WTC11 (cell line): ENCODE results near the gene PEAR1. TPM values are rescaled to one million over a fixed set of nuclear protein-coding genes. Genes with fewer than 3 reads are reported as not detected.

Source experiments
- ATAC-seq: fragments of 200-7000 bp; cut with Tn5 transposase; 2 replicates; pipeline ENCODE4 v1.10.0; 2021; ENCODE audit warnings: mild to moderate bottlenecking, moderate library complexity
- CTCF ChIA-PET: fragments of 300-600 bp; sonication (Branson Sonifier 250); formaldehyde crosslinking; loops from one replicate; lab custom pipeline; 2021; ENCODE audit warnings: antibody characterized with exemption; lab: Charles Lee
- POLR2A ChIA-PET: fragments of 350-600 bp; sonication (Branson Sonifier 250); formaldehyde crosslinking; loops from one replicate; lab custom pipeline; 2021; ENCODE audit warnings: antibody characterized with exemption; lab: Charles Lee
- DNase-seq: peaks from one replicate; pipeline ENCODE4 v3.0.0; 2021; ENCODE audit warnings: low spot score
- H3K27ac Mint-ChIP-seq: 2 replicates; pipeline ENCODE4 v1.8.0; 2021; ENCODE audit warnings: mixed read lengths
- H3K27me3 Mint-ChIP-seq: 2 replicates; pipeline ENCODE4 v1.8.0; 2021; ENCODE audit warnings: low read depth, mild to moderate bottlenecking, moderate library complexity, mixed read lengths
- H3K36me3 Mint-ChIP-seq: 2 replicates; pipeline ENCODE4 v1.8.0; 2021; ENCODE audit warnings: mixed read lengths
- H3K4me1 Mint-ChIP-seq: 2 replicates; pipeline ENCODE4 v1.8.0; 2022; ENCODE audit warnings: mixed read lengths
- H3K4me3 Mint-ChIP-seq: 2 replicates; pipeline ENCODE4 v1.8.0; 2021; ENCODE audit warnings: mild to moderate bottlenecking, moderate library complexity, mixed read lengths
- H3K9me3 Mint-ChIP-seq: 2 replicates; pipeline ENCODE4 v1.8.0; 2021; ENCODE audit warnings: mixed read lengths
- ATF1 ChIP-seq: sonication (generic); formaldehyde crosslinking; IDR thresholded peaks from 2 replicates; pipeline ENCODE4 v1.8.1; 2023; ENCODE audit warnings: mild to moderate bottlenecking, moderate library complexity, missing genetic modification reagents
- CBFB ChIP-seq: sonication (generic); formaldehyde crosslinking; IDR thresholded peaks from 2 replicates; pipeline ENCODE4 v1.8.1; 2022; ENCODE audit warnings: mild to moderate bottlenecking, low read depth, missing genetic modification reagents
- CREM ChIP-seq: sonication (generic); formaldehyde crosslinking; IDR thresholded peaks from 2 replicates; pipeline ENCODE4 v1.8.1; 2022; ENCODE audit warnings: mild to moderate bottlenecking, missing genetic modification reagents, moderate library complexity
- E2F1 ChIP-seq: sonication (generic); formaldehyde crosslinking; IDR thresholded peaks from 2 replicates; pipeline ENCODE4 v1.8.0; 2022; ENCODE audit warnings: mild to moderate bottlenecking, missing genetic modification reagents
- ELF4 ChIP-seq: sonication (generic); formaldehyde crosslinking; IDR thresholded peaks from 2 replicates; pipeline ENCODE4 v1.8.1; 2022; ENCODE audit warnings: low read depth, mild to moderate bottlenecking, moderate library complexity, missing genetic modification reagents
- ESRRA ChIP-seq: sonication (generic); formaldehyde crosslinking; IDR thresholded peaks from 2 replicates; pipeline ENCODE4 v1.8.1; 2022; ENCODE audit warnings: mild to moderate bottlenecking, missing genetic modification reagents, borderline replicate concordance
- JAZF1 ChIP-seq: fragments of 250-450 bp; sonication (Bioruptor Pico); IDR thresholded peaks from 2 replicates; pipeline ENCODE4 v1.9.0; 2021; ENCODE audit warnings: moderate library complexity, mild to moderate bottlenecking, inconsistent platforms
- NFATC4 ChIP-seq: fragments of 250-450 bp; sonication (Bioruptor Pico); IDR thresholded peaks from 2 replicates; pipeline ENCODE4 v1.9.0; 2021; ENCODE audit warnings: mild to moderate bottlenecking
- NFE2L1 ChIP-seq: sonication (generic); formaldehyde crosslinking; IDR thresholded peaks from 2 replicates; pipeline ENCODE4 v1.8.1; 2023; ENCODE audit warnings: missing genetic modification reagents
- NR2C2 ChIP-seq: sonication (generic); formaldehyde crosslinking; IDR thresholded peaks from 2 replicates; pipeline ENCODE4 v1.8.0; 2022; ENCODE audit warnings: mild to moderate bottlenecking, missing genetic modification reagents
- SMAD4 ChIP-seq: sonication (generic); formaldehyde crosslinking; IDR thresholded peaks from 2 replicates; pipeline ENCODE4 v1.8.0; 2022; ENCODE audit warnings: mild to moderate bottlenecking, missing genetic modification reagents
- ZNF263 ChIP-seq: sonication (generic); formaldehyde crosslinking; IDR thresholded peaks from 2 replicates; pipeline ENCODE4 v1.8.1; 2022; ENCODE audit warnings: low read depth, mild to moderate bottlenecking, moderate library complexity, missing genetic modification reagents
- ZNF512 ChIP-seq: sonication (generic); formaldehyde crosslinking; IDR thresholded peaks from 2 replicates; pipeline ENCODE4 v1.8.1; 2022; ENCODE audit warnings: missing genetic modification reagents, borderline replicate concordance
- total RNA-seq: library from RNA; stranded (reverse); gene quantifications from 3 replicates; pipeline ENCODE4 v1.2.3, GENCODE V29; 2021
- TF ChIP-seq, protein P1 (sequence below): sonication (generic); formaldehyde crosslinking; IDR thresholded peaks from 2 replicates; pipeline ENCODE4 v1.8.1; 2023; ENCODE audit warnings: mild to moderate bottlenecking, missing genetic modification reagents
- TF ChIP-seq, protein P2 (sequence below): sonication (generic); formaldehyde crosslinking; IDR thresholded peaks from 2 replicates; pipeline ENCODE4 v1.8.1; 2023; ENCODE audit warnings: mild to moderate bottlenecking, missing genetic modification reagents, moderate library complexity
- TF ChIP-seq, protein P3 (sequence below): fragments of 250-450 bp; sonication (Bioruptor Pico); IDR thresholded peaks from 2 replicates; pipeline ENCODE4 v1.9.0; 2021; ENCODE audit warnings: mild to moderate bottlenecking
- TF ChIP-seq, protein P4 (sequence below): sonication (generic); formaldehyde crosslinking; IDR thresholded peaks from 2 replicates; pipeline ENCODE4 v1.8.0; 2023; ENCODE audit warnings: missing genetic modification reagents
- TF ChIP-seq, protein P5 (sequence below): sonication (generic); formaldehyde crosslinking; conservative IDR thresholded peaks from 2 replicates; pipeline ENCODE4 v1.8.1; 2022; ENCODE audit warnings: mild to moderate bottlenecking, missing genetic modification reagents

PEAR1 gene
- total RNA-seq, 1 experiment from 2014 or later: 1.6 TPM

GRCh38 chr1:156854634-156855033 is 38.9 kb upstream of the PEAR1 start:
- ATAC-seq: no peak
- Mint-ChIP-seq H3K27ac (no peak overlapping the region), H3K4me1 (peaks cover 4% of the 10 kb centered on the region), H3K9me3 (no peaks in the 10 kb centered on the region), H3K4me3 (no peak overlapping the region), H3K27me3 (peaks cover 89% of the 10 kb centered on the region), H3K36me3 (no peaks in the 10 kb centered on the region)
- DNase-seq: no peak
- CTCF ChIA-PET: interaction anchor here (1.2 kb wide), 1 partner anchor 22 kb away, joined by 3 read pairs; no protein-coding TSS in a partner anchor
- TF ChIP-seq, protein P1, sequence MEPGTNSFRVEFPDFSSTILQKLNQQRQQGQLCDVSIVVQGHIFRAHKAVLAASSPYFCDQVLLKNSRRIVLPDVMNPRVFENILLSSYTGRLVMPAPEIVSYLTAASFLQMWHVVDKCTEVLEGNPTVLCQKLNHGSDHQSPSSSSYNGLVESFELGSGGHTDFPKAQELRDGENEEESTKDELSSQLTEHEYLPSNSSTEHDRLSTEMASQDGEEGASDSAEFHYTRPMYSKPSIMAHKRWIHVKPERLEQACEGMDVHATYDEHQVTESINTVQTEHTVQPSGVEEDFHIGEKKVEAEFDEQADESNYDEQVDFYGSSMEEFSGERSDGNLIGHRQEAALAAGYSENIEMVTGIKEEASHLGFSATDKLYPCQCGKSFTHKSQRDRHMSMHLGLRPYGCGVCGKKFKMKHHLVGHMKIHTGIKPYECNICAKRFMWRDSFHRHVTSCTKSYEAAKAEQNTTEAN: no peak
- TF ChIP-seq ELF4 (CRISPR knock-in tag): no peak
- POLR2A ChIA-PET: no interaction called here

- POLR2A ChIA-PET: no interaction called here
- H3K4me1 Mint-ChIP-seq: peaks cover 7% of the 10 kb centered on the region
- TF ChIP-seq ZNF512 (CRISPR knock-in tag): no peak
- TF ChIP-seq SMAD4 (CRISPR knock-in tag): no peak
- TF ChIP-seq CREM: no peak
- no peak for TF ChIP-seq JAZF1 (CRISPR knock-in tag)
- TF ChIP-seq E2F1 (CRISPR knock-in tag): no peak
- no peak for TF ChIP-seq NFATC4
- TF ChIP-seq, protein P2, sequence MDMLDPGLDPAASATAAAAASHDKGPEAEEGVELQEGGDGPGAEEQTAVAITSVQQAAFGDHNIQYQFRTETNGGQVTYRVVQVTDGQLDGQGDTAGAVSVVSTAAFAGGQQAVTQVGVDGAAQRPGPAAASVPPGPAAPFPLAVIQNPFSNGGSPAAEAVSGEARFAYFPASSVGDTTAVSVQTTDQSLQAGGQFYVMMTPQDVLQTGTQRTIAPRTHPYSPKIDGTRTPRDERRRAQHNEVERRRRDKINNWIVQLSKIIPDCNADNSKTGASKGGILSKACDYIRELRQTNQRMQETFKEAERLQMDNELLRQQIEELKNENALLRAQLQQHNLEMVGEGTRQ (CRISPR knock-in tag): no peak
- TF ChIP-seq CBFB (CRISPR knock-in tag): no peak
- TF ChIP-seq NR2C2: no peak
- TF ChIP-seq, all 79 proteins: peak for 0
- Mint-ChIP-seq H3K4me3 (no peak overlapping the region), H3K27me3 (peaks cover 87% of the 10 kb centered on the region), H3K9me3 (no peaks in the 10 kb centered on the region), H3K27ac (no peak overlapping the region), H3K36me3 (no peaks in the 10 kb centered on the region)
- ATAC-seq (no peak), DNase-seq (no peak)
- CTCF ChIA-PET: interaction anchor here (1.3 to 7.8 kb wide), 3 partner anchors 18 to 130 kb away, joined by 3 to 177 read pairs (median 66); no protein-coding TSS in a partner anchor
Measured at GRCh38 chr1:156856282-156856785, 37.2 kb upstream of the PEAR1 start.

DNA sequence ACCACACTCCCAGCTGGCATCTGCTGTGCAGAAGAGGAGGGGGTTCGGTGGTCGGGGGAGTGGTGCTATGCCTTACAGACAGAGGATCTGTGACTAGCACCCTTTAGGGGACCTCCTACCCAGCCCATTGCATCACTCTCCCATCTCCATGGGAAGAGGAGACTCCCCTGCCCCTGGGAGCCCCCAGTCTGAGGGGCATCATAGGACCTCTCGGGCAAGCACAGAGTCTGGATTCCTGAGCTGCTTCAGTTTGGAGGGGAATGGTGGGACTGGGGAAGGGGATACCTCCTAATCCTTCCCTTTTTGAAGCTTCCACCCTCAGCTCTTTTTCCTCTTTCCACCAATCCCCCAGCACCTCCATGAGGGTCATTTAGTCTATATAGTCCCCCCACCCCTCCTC is 36.0 kb upstream of the PEAR1 start:
- ChIA-PET POLR2A (interaction anchor here (0.8 kb wide), 1 partner anchor 44 kb away, joined by 3 read pairs; no protein-coding TSS in a partner anchor), CTCF (interaction anchor here (0.8 to 9.9 kb wide), 13 partner anchors 9 to 167 kb away, joined by 3 to 211 read pairs (median 4); partner anchors contain the start of genes ISG20L2, METTL25B and PEAR1)
- no peaks in the 10 kb centered on the region for H3K36me3 Mint-ChIP-seq
- peaks cover 10% of the 10 kb centered on the region for H3K4me1 Mint-ChIP-seq
- no peak overlapping the region for H3K4me3 Mint-ChIP-seq
- H3K9me3 Mint-ChIP-seq: no peaks in the 10 kb centered on the region
- no peak overlapping the region for H3K27ac Mint-ChIP-seq
- no peak for ATAC-seq
- H3K27me3 Mint-ChIP-seq: peaks cover 90% of the 10 kb centered on the region
- no peak for DNase-seq
- TF ChIP-seq, protein P3, sequence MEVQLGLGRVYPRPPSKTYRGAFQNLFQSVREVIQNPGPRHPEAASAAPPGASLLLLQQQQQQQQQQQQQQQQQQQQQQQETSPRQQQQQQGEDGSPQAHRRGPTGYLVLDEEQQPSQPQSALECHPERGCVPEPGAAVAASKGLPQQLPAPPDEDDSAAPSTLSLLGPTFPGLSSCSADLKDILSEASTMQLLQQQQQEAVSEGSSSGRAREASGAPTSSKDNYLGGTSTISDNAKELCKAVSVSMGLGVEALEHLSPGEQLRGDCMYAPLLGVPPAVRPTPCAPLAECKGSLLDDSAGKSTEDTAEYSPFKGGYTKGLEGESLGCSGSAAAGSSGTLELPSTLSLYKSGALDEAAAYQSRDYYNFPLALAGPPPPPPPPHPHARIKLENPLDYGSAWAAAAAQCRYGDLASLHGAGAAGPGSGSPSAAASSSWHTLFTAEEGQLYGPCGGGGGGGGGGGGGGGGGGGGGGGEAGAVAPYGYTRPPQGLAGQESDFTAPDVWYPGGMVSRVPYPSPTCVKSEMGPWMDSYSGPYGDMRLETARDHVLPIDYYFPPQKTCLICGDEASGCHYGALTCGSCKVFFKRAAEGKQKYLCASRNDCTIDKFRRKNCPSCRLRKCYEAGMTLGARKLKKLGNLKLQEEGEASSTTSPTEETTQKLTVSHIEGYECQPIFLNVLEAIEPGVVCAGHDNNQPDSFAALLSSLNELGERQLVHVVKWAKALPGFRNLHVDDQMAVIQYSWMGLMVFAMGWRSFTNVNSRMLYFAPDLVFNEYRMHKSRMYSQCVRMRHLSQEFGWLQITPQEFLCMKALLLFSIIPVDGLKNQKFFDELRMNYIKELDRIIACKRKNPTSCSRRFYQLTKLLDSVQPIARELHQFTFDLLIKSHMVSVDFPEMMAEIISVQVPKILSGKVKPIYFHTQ (CRISPR knock-in tag): no peak
- TF ChIP-seq, protein P4, sequence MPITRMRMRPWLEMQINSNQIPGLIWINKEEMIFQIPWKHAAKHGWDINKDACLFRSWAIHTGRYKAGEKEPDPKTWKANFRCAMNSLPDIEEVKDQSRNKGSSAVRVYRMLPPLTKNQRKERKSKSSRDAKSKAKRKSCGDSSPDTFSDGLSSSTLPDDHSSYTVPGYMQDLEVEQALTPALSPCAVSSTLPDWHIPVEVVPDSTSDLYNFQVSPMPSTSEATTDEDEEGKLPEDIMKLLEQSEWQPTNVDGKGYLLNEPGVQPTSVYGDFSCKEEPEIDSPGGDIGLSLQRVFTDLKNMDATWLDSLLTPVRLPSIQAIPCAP: no peak
- no peak for TF ChIP-seq ZNF263 (CRISPR knock-in tag)
- no peak for TF ChIP-seq ZNF512 (CRISPR knock-in tag)
- TF ChIP-seq, protein P5, sequence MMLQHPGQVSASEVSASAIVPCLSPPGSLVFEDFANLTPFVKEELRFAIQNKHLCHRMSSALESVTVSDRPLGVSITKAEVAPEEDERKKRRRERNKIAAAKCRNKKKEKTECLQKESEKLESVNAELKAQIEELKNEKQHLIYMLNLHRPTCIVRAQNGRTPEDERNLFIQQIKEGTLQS: no peak
- no peak for TF ChIP-seq ESRRA (CRISPR knock-in tag)
- no peak for TF ChIP-seq NFE2L1 (CRISPR knock-in tag)
- no peak for TF ChIP-seq ATF1 (CRISPR knock-in tag)
